ENCODE results near the gene UNC80.

The UNC80 gene

DNA sequence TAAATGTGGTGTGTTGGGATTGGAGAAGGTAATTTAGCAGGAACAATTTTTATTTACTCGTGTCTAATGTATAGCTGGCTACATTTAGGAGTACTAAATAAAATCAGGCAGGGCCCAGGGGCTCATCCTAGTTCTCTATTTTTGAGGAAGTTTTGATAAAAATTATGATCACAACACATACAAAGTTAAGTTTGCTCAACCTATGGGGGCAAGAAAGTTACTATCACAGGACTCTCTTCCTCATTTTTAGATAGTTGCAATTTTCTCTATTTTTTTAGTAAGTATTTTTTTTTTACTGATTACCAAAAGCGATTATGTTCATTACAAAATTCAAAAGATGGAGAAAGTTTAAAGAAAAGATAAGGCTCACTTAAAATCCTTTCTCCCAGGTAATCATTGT lies 170.8 kb downstream of the UNC80 start:
- Histone ChIP-seq H3K36me3 (ENCODE audit: control insufficient read depth in 4 of 4, insufficient read depth in 4 of 4, low read length in 3 of 4) (no peaks in the 10 kb centered on the region), H3K4me3 (ENCODE audit: control insufficient read depth in 1 of 7, extremely low read depth in 1 of 7, insufficient read depth in 4 of 7, low read depth in 2 of 7, low read length in 6 of 7) (no peak overlapping the region), H3K27ac (ENCODE audit: insufficient read depth in 1 of 2, low read depth in 1 of 2, low read length in 2 of 2, poor library complexity in 1 of 2, severe bottlenecking in 2 of 2) (no peak overlapping the region), H3K9me3 (ENCODE audit: control extremely low read depth in 1 of 5, control insufficient read depth in 4 of 5, insufficient read depth in 2 of 5, low read depth in 1 of 5, low read length in 4 of 5) (no peaks in the 10 kb centered on the region), H3K4me1 (ENCODE audit: control extremely low read depth in 1 of 4, control insufficient read depth in 4 of 4, insufficient read depth in 4 of 4, low read length in 3 of 4) (no peaks in the 10 kb centered on the region), H3K27me3 (replicated peaks in 2 of 5; ENCODE audit: control insufficient read depth in 4 of 5, insufficient read depth in 5 of 5, low read length in 4 of 5) (peaks cover 0 to 2% (median 0%) of the 10 kb centered on the region in 5 experiments)
- no CpG with 5 or more reads among the region's 2 CpGs for WGBS (ENCODE audit: insufficient coverage)
- CTCF ChIA-PET: no interaction called here
- DNase-seq: peak in 1 of 3 donors; percentile 9
- POLR2A ChIA-PET: no interaction called here

DNA sequence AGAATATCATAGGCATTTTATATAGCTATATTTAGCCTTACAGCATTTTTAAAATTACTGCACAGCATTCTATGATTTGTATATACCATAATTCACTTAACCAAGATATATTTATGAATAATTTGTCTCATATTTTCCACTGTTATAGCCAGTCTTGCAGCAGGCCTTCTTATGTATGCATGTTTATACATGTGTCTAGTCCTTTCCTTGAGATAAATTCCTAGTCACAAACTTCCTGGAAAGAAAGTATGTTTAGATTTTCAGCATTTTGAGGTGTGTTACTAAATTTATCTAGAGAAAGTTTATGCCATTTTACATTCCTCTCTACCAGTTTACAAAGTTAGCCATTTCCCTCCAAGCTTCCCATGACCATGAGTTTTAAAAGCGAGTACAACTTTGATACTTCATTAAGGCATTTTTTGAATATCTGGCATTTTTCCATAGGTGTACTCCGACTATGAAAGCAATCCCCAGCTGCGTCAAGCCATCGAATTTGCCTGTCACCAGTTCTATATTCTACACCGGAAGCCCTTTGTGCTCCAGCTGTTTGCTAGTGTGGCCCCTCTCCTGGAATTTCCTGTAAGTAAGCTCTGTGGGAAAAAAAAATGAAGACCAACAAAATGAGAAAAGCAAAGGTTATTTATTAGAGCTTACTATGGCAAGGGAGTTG lies 171.4 kb downstream of the UNC80 start:
- WGBS (ENCODE audit: insufficient coverage): 93% methylated on average over 5 of the region's 5 CpGs
- Histone ChIP-seq H3K9me3 (ENCODE audit: control extremely low read depth in 1 of 5, control insufficient read depth in 4 of 5, insufficient read depth in 2 of 5, low read depth in 1 of 5, low read length in 4 of 5) (no peaks in the 10 kb centered on the region), H3K4me1 (ENCODE audit: control extremely low read depth in 1 of 4, control insufficient read depth in 4 of 4, insufficient read depth in 4 of 4, low read length in 3 of 4) (no peaks in the 10 kb centered on the region), H3K27me3 (replicated peaks in 2 of 5; ENCODE audit: control insufficient read depth in 4 of 5, insufficient read depth in 5 of 5, low read length in 4 of 5) (peaks cover 0 to 2% (median 0%) of the 10 kb centered on the region in 5 experiments), H3K4me3 (ENCODE audit: control insufficient read depth in 1 of 7, extremely low read depth in 1 of 7, insufficient read depth in 4 of 7, low read depth in 2 of 7, low read length in 6 of 7) (no peak overlapping the region), H3K27ac (ENCODE audit: insufficient read depth in 1 of 2, low read depth in 1 of 2, low read length in 2 of 2, poor library complexity in 1 of 2, severe bottlenecking in 2 of 2) (no peak overlapping the region), H3K36me3 (ENCODE audit: control insufficient read depth in 4 of 4, insufficient read depth in 4 of 4, low read length in 3 of 4) (no peaks in the 10 kb centered on the region)
- ChIA-PET CTCF (interaction anchor here (1.2 kb wide), 1 partner anchor 14 kb away, joined by 3 read pairs; no protein-coding TSS in a partner anchor), POLR2A (no interaction called here)
- no peak for DNase-seq

DNA sequence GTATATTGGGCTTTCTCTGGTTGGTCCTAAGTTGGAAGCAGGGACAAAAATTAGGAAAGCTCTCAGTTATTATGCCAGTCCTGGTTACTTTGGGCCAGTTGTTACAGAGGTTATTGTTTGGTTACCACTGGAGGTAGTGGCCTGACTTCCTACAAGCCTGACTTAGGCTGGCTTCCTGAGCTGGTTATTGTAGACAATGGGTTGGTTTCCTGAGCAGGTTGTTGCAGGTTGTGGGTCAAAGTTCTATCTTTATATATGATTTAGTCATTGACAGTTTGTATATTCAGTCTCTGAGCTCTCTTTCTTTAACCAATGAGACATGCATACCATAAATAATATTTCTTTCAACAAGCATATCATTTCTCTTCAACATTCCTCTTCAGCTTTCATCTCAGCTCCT lies 172.1 kb downstream of the UNC80 start:
- ChIA-PET POLR2A (no interaction called here), CTCF (interaction anchor here (1.2 kb wide), 1 partner anchor 14 kb away, joined by 3 read pairs; no protein-coding TSS in a partner anchor)
- Histone ChIP-seq H3K27ac (ENCODE audit: insufficient read depth in 1 of 2, low read depth in 1 of 2, low read length in 2 of 2, poor library complexity in 1 of 2, severe bottlenecking in 2 of 2) (no peak overlapping the region), H3K36me3 (ENCODE audit: control insufficient read depth in 4 of 4, insufficient read depth in 4 of 4, low read length in 3 of 4) (no peaks in the 10 kb centered on the region), H3K27me3 (replicated peaks in 2 of 5; ENCODE audit: control insufficient read depth in 4 of 5, insufficient read depth in 5 of 5, low read length in 4 of 5) (peaks cover 0 to 2% (median 0%) of the 10 kb centered on the region in 5 experiments), H3K4me1 (ENCODE audit: control extremely low read depth in 1 of 4, control insufficient read depth in 4 of 4, insufficient read depth in 4 of 4, low read length in 3 of 4) (no peaks in the 10 kb centered on the region), H3K4me3 (ENCODE audit: control insufficient read depth in 1 of 7, extremely low read depth in 1 of 7, insufficient read depth in 4 of 7, low read depth in 2 of 7, low read length in 6 of 7) (no peak overlapping the region), H3K9me3 (ENCODE audit: control extremely low read depth in 1 of 5, control insufficient read depth in 4 of 5, insufficient read depth in 2 of 5, low read depth in 1 of 5, low read length in 4 of 5) (no peaks in the 10 kb centered on the region)
- no peak for DNase-seq

DNA sequence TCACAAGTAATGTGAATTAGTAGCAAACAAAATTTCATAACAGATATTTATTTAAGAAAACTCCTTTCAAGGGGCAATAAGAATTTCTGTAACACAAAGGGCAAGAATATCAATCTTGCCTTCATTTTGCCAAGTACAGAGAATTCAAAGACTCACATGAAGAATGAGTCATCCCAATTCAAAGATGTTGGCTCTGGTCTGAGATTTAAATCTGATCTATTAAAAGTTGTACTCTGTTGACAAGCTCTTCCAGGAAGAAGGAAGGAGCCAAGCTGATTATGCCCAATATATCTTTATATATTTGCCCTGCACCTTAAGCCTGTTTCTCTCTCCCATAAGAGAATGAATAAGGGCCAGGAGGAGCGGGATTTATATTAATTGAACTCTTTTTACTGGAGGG lies 174.9 kb downstream of the UNC80 start:
- CTCF ChIA-PET: interaction anchor here (1.1 kb wide), 1 partner anchor 9 kb away, joined by 4 read pairs; no protein-coding TSS in a partner anchor
- no peak overlapping the region for H3K27ac ChIP-seq (ENCODE audit: insufficient read depth in 1 of 2, low read depth in 1 of 2, low read length in 2 of 2, poor library complexity in 1 of 2, severe bottlenecking in 2 of 2)
- no peaks in the 10 kb centered on the region for H3K36me3 ChIP-seq (ENCODE audit: control insufficient read depth in 4 of 4, insufficient read depth in 4 of 4, low read length in 3 of 4)
- no peaks in the 10 kb centered on the region for H3K4me1 ChIP-seq (ENCODE audit: control extremely low read depth in 1 of 4, control insufficient read depth in 4 of 4, insufficient read depth in 4 of 4, low read length in 3 of 4)
- H3K27me3 ChIP-seq (replicated peaks in 2 of 5; ENCODE audit: control insufficient read depth in 4 of 5, insufficient read depth in 5 of 5, low read length in 4 of 5): peaks cover 0 to 2% (median 0%) of the 10 kb centered on the region in 5 experiments
- no peaks in the 10 kb centered on the region for H3K9me3 ChIP-seq (ENCODE audit: control extremely low read depth in 1 of 5, control insufficient read depth in 4 of 5, insufficient read depth in 2 of 5, low read depth in 1 of 5, low read length in 4 of 5)
- no peak for DNase-seq
- no peak overlapping the region for H3K4me3 ChIP-seq (ENCODE audit: control insufficient read depth in 1 of 7, extremely low read depth in 1 of 7, insufficient read depth in 4 of 7, low read depth in 2 of 7, low read length in 6 of 7)
- no CpG with 5 or more reads among the region's 1 CpG for WGBS (ENCODE audit: insufficient coverage)
- POLR2A ChIA-PET: no interaction called here

DNA sequence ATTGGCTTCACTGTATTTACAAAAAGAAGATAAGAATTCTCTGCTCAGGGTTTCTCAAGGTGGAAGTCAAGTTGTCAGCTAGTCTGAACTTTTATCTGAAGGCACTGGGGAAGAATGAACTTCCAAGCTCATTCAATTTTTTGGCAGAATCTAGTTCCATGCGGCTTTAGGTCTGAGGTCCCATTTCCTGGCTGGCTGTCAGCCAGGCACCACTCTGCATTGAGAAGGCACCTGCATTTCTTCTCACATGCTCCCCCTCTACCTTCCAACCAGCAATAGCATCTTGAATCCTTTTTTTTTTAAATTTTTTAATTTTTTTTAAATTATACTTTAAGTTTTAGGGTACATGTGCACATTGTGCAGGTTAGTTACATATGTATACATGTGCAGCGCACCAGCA lies 184.6 kb downstream of the UNC80 start:
- no peaks in the 10 kb centered on the region for H3K4me1 ChIP-seq (ENCODE audit: control extremely low read depth in 1 of 4, control insufficient read depth in 4 of 4, insufficient read depth in 4 of 4, low read length in 3 of 4)
- H3K27me3 ChIP-seq (replicated peaks in 2 of 5; ENCODE audit: control insufficient read depth in 4 of 5, insufficient read depth in 5 of 5, low read length in 4 of 5): peaks cover 0 to 6% (median 0%) of the 10 kb centered on the region in 5 experiments
- no peaks in the 10 kb centered on the region for H3K36me3 ChIP-seq (ENCODE audit: control insufficient read depth in 4 of 4, insufficient read depth in 4 of 4, low read length in 3 of 4)
- DNase-seq: peak; percentile 18 to 27 (median 26)
- no peaks in the 10 kb centered on the region for H3K9me3 ChIP-seq (ENCODE audit: control extremely low read depth in 1 of 5, control insufficient read depth in 4 of 5, insufficient read depth in 2 of 5, low read depth in 1 of 5, low read length in 4 of 5)
- H3K4me3 ChIP-seq (ENCODE audit: control insufficient read depth in 1 of 7, extremely low read depth in 1 of 7, insufficient read depth in 4 of 7, low read depth in 2 of 7, low read length in 6 of 7): no peak overlapping the region
- H3K27ac ChIP-seq (ENCODE audit: insufficient read depth in 1 of 2, low read depth in 1 of 2, low read length in 2 of 2, poor library complexity in 1 of 2, severe bottlenecking in 2 of 2): no peak overlapping the region
- POLR2A ChIA-PET: no interaction called here
- CTCF ChIA-PET: no interaction called here
- WGBS (ENCODE audit: insufficient coverage): 0% methylated on average over 1 of the region's 2 CpGs

DNA sequence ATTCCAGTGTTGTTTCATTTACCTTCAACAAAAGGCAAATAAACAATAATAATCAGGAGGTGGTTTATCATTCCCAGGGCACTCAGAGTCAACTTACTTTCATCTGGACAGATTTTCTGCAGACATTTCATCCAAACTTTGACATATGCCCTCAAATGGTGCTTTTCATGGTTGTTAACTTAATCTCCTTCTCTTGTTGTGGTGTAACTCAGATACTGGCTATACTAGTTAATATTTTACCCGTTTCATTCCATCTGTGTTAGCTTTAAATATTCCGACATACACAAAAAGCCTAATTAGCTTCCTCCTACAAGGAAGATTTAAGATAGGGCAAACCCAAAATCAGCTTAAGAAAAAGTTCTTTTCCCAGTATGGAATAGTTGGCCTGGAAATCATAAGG lies 186.4 kb downstream of the UNC80 start:
- no peak for DNase-seq
- 93% methylated on average over 2 of the region's 2 CpGs for WGBS (ENCODE audit: insufficient coverage)
- H3K27ac ChIP-seq (ENCODE audit: insufficient read depth in 1 of 2, low read depth in 1 of 2, low read length in 2 of 2, poor library complexity in 1 of 2, severe bottlenecking in 2 of 2): no peak overlapping the region
- ChIA-PET POLR2A (no interaction called here), CTCF (interaction anchor here (0.9 to 2.2 kb wide), 4 partner anchors 9 to 239 kb away, joined by 3 to 7 read pairs (median 4); no protein-coding TSS in a partner anchor)
- H3K4me1 ChIP-seq (ENCODE audit: control extremely low read depth in 1 of 4, control insufficient read depth in 4 of 4, insufficient read depth in 4 of 4, low read length in 3 of 4): no peaks in the 10 kb centered on the region
- no peaks in the 10 kb centered on the region for H3K9me3 ChIP-seq (ENCODE audit: control extremely low read depth in 1 of 5, control insufficient read depth in 4 of 5, insufficient read depth in 2 of 5, low read depth in 1 of 5, low read length in 4 of 5)
- no peak overlapping the region for H3K4me3 ChIP-seq (ENCODE audit: control insufficient read depth in 1 of 7, extremely low read depth in 1 of 7, insufficient read depth in 4 of 7, low read depth in 2 of 7, low read length in 6 of 7)
- H3K36me3 ChIP-seq (ENCODE audit: control insufficient read depth in 4 of 4, insufficient read depth in 4 of 4, low read length in 3 of 4): no peaks in the 10 kb centered on the region
- peaks cover 0 to 6% (median 0%) of the 10 kb centered on the region in 5 experiments for H3K27me3 ChIP-seq (replicated peaks in 2 of 5; ENCODE audit: control insufficient read depth in 4 of 5, insufficient read depth in 5 of 5, low read length in 4 of 5)

DNA sequence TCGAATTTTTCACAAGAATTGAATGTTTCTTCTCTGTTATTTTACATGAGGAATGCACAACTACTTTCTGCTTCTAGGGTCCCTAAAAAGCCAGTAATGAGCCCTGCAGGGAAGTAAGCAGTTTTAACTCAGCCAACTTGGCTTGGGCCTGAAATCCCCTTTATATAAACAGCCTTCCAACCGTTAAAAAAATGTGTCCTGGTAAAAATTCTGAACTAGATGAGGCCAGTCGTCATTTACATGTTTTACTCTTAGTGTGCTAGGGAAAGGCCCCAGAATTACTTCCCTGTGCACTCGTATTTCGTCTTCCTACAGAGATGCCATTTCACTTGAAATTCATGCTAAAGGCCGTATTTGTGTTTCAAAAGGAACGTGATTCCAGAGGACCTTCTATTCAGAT lies 188.4 kb downstream of the UNC80 start:
- H3K36me3 ChIP-seq (ENCODE audit: control insufficient read depth in 4 of 4, insufficient read depth in 4 of 4, low read length in 3 of 4): no peaks in the 10 kb centered on the region
- H3K4me3 ChIP-seq (ENCODE audit: control insufficient read depth in 1 of 7, extremely low read depth in 1 of 7, insufficient read depth in 4 of 7, low read depth in 2 of 7, low read length in 6 of 7): no peak overlapping the region
- WGBS (ENCODE audit: insufficient coverage): 94% methylated on average over 3 of the region's 7 CpGs
- DNase-seq: no peak
- no peak overlapping the region for H3K27ac ChIP-seq (ENCODE audit: insufficient read depth in 1 of 2, low read depth in 1 of 2, low read length in 2 of 2, poor library complexity in 1 of 2, severe bottlenecking in 2 of 2)
- no peaks in the 10 kb centered on the region for H3K4me1 ChIP-seq (ENCODE audit: control extremely low read depth in 1 of 4, control insufficient read depth in 4 of 4, insufficient read depth in 4 of 4, low read length in 3 of 4)
- POLR2A ChIA-PET: no interaction called here
- no peaks in the 10 kb centered on the region for H3K9me3 ChIP-seq (ENCODE audit: control extremely low read depth in 1 of 5, control insufficient read depth in 4 of 5, insufficient read depth in 2 of 5, low read depth in 1 of 5, low read length in 4 of 5)
- CTCF ChIA-PET: interaction anchor here (1.0 to 1.4 kb wide), 3 partner anchors 11 to 393 kb away, joined by 3 to 8 read pairs (median 3); no protein-coding TSS in a partner anchor
- H3K27me3 ChIP-seq (replicated peaks in 2 of 5; ENCODE audit: control insufficient read depth in 4 of 5, insufficient read depth in 5 of 5, low read length in 4 of 5): peaks cover 0 to 6% (median 0%) of the 10 kb centered on the region in 5 experiments

Data from common myeloid progenitor, CD34-positive (primary cell).